HG03342 (cell line): ENCODE measurements around the gene AMPH.
A peak's percentile ranks its signal among the peaks of the same experiment; 100 is the strongest.
"Not testable (repeated sequence)": the region's sequence is repeated elsewhere in the genome, so short reads cannot be mapped to it uniquely, and the experiment has no call there.

Experiments
- ATAC-seq: cut with Tn5 transposase; IDR thresholded peaks from one replicate; pipeline ENCODE4 v1.9.1; 2021; ENCODE audit warnings: mild to moderate bottlenecking, moderate library complexity; ENCODE audit not compliant: unreplicated experiment

Gene AMPH

DNA sequence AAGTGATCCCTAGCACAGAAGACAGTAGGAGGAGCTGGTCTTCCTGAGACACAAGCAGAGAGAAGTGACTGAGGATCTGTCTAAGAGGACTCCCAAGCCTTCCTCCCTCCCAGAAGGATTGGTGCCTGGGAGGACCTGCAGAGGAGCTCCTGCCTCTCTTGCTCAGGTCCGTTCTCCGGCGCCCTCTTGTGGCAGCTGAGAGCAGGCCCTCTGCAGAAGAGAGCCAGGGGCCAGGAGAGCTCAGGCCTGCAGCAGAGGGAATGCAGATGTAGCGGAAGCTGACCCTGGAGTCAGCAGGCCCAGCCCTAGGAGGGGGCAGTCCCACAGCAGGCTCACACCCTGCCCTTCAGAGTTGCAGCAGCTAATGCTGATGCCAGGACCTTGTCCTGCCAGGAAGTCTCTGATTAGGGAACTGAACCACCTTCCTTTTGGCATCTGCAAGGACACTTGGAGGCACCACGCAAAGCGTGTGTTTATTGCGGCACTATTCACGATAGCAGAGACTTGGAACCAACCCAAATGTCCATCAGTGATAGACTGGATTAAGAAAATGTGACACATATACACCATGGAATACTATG lies 276.8 kb downstream of the AMPH start:
- not testable (repeated sequence) for ATAC-seq

DNA sequence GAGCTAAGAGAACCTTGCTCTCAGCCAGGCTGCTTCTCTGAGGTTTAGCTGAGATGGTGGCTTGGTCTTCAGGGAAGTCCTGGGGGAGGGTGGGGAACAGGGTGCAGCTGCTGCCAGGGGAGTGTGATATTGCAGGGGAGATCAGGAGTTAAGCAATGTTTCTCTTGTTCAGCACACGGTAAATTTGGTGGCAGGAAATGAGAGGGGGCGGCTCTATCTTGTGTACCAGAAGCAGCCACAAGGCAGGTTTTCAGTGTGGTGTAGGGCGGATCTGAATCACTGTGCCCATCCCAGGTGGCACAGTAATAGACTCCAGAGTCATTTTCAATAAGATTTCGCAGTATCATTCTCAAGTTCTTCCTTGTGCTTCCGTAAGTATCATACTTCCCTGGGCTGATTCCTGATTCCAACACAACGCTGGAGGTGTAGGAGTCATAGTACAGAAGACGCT lies 277.7 kb downstream of the AMPH start:
- peak; percentile 29 for ATAC-seq

DNA sequence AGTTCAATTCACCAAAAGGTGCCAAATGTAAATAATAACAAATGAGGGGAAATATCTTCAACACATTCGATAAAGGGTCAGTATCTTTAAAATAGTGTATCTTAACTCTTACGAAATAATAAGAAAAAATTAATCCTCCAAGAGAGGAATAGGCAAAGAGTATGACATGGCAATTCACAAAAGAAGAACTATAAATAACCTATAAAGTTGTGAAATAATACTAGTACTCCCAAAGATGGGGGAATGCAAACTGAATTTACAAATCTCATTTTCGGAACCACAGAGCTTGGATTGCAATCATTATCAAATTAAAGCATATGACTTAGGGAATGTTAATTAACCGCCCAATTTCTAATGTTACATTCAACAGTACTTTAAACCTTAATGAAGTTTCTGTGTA lies 279.6 kb downstream of the AMPH start:
- ATAC-seq: no peak

DNA sequence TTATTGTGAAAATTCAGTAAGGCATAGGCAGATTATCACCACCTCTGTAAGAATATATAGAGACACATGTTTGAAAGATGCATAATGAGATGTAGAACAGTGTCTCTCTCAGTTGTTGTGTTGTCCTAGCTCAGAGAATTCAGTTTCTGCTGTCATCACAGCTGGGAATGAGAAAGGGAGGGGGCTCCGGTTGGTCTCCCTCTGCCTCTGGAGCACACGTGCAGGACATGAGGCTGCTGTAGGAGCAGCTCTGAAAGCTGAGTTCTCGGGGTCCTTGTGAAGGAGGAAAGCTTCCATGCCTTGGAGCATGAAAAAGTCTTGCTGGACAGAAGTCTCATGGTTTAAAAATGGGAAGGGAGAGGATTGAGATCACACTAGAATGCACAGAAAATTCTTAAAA lies 280.4 kb downstream of the AMPH start:
- not testable (repeated sequence) for ATAC-seq

DNA sequence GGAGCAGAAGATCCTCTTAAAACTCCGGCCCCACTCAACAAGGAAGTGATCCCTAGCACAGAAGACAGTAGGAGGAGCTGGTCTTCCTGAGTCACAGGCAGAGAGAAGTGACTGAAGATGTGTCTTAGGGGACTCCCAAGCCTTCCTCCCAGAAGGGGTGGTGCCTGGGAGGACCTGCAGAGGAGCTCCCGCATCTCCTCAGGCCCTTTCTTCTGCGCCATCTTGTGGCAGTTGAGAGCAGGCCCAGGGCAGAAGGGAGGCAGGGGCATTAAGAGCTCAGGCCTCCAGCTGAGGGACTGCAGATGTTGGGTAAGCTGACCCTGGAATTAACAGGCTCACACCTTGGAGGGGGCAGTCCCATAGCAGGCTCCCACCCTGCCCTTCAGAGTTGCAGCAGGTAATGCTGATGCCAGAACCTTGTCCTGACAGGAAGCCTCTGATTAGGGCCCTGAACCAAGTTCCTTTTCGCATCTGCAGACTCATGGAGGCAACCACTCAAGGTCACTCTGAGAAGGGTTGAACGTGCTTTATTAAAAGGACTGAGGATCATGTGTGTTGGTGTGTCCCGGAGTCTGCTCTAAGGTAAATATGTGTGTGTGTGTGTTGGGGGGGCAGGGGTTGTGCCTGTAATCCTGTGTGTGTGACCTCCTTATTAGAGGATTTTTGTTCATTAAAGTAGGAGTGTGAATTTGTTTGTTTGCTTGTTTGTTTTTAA lies 281.1 kb downstream of the AMPH start:
- ATAC-seq: peak; percentile 64

DNA sequence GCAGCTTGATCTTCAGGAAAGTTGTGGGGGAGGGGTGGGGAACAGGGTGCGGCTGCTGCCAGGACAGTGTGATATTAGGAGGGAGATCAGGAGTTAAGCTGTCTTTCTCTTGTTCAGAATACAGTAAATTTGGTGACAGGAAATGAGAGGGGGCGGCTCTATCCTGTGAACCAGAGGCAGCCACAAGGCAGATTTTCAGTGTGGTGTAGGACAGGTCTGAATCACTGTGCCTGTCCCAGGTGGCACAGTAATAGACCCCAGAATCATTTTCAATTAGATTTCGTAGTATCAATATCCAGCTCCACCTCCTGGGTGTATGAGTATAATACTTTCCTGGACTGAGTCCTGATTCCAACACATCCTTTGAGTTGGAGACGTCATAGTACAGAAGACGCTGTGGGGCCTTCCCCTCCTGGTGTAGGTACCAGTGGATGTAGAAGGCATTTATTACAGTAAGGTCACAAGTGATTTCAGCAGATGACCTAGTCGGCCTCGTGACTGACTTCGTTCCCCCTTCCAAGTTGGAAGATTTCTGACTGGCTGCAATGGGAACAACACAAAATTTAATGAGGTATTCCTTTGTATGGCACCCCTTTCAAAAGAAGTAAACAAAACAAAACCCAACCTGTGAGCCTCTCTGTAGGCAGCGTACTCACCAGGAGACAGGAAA lies 281.9 kb downstream of the AMPH start:
- ATAC-seq: peak; percentile 29

DNA sequence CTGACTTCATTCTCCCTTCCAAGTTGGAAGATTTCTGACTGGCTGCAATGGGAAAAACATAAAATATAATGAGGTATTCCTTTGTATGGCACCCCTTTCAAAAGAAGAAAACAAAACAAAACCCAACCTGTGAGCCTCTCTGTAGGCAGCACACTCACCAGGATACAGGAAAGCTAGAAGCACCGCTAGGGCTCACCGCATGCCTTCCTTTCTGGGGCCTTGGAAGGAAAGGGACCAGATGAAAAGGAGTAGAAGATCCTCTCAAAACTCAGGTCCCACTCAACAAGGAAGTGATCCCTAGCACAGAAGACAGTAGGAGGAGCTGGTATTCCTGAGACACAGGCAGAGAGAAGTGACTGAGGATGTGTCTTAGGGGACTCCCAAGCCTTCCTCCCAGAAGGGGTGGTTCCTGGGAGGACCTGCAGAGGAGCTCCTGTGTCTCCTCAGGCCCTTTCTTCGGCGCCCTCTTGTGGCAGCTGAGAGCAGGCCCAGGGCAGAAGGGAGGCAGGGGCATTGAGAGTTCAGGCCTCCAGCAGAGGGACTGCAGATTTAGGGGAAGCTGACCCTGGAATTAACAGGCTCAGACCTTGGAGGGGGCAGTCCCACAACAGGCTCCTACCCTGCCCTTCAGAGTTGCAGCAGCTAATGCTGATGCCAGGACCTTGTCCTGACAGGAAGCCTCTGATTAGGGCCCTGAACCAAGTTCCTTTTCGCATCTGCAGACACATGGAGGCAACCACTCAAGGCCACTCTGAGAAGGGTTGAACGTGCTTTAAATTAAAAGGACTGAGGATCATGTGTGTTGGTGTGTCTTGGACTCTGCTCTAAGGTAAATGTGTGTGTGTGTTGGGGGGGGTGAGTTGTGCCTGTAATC lies 285.6 kb downstream of the AMPH start:
- ATAC-seq: peak; percentile 66

DNA sequence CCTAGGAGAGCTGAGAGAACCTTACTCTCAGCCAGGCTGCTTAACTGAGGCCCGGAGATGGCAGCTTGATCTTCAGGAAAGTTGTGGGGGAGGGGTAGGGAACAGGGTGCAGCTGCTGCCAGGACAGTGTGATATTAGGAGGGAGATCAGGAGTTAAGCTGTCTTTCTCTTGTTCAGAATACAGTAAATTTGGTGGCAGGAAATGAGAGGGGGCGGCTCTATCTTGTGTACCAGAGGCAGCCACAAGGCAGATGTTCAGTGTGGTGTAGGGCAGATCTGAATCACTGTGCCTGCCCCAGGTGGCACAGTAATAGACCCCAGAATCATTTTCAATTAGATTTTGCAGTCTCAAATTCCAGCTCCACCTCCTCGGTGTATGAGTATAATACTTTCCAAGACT lies 286.4 kb downstream of the AMPH start:
- ATAC-seq: peak; percentile 33

DNA sequence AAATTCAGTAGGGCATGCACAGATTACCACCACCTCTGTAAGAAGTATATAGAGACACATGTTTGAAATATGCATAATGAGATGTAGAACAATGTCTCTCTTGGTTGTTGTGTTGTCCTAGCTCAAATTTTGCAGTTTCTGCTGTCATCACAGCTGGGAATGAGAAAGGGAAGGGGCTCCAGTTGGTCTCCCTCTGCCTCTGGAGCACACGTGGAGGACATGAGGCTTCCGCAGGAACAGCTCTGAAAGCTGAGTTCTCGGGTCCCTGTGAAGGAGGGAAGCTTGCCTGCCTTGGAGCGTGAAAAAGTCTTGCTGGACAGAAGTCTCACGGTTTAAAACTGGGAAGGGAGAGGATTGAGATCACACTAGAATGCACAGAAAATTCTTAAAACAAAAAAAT lies 289.0 kb downstream of the AMPH start:
- not testable (repeated sequence) for ATAC-seq

DNA sequence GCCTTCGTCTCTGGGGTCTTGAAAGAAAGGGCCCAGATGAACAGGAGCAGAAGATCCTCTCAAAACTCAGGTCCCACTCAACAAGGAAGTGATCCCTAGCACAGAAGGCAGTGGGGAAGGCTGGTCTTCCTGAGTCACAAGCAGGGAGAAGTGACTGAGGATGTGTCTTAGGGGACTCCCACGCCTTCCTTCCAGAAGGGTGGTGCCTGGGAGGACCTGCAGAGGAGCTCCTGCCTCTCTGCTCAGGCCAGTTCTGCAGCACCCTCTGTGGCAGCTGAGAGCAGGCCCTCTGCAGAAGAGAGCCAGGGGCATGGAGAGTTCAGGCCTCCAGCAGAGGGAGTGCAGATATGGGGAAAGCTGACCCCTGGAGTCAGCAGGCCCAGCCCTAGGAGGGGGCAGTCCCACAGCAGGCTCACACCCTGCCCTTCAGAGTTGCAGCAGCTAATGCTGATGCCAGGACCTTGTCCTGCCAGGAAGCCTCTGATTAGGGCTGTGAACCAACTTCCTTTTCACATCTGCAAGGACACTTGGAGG lies 289.9 kb downstream of the AMPH start:
- ATAC-seq: not testable (repeated sequence)

DNA sequence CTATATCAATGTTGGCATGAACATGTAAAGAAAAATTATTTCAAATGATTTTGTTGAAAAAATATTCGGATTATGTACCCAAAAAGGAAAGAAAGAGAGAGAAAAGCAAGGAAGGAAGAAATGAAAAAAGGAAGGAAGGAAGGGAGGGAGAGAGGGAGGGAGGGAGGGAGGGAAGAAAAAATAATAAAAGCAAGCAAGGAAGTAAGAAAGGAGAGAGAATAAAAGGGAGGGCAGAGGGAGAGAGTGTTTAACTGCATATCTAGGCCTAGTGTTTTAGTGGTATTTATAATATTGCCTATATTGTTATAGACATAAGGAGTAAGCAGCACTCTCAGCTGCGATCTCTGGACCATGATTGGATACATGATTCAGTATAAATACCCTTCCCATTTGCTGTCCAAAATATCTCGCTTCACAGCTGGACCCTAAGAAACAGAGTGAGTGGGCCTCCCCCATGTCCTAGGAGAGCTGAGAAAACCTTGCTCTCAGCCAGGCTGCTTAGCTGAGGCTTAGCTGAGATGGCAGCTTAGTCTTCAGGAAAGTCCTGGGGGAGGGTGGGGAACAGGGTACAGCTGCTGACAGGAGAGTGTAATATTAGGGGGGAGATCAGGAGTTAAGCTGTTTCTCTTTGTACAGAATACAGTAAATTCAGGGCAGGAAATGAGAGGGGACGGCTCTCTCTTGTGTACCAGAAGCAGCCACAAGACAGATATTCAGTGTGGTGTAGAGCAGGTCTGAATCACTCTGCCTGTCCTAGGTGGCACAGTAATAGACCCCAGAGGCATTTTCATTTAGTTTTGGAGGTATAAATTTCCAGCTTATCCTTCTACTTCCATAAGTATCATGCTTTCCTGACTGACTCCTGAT lies 291.0 kb downstream of the AMPH start:
- no peak for ATAC-seq

DNA sequence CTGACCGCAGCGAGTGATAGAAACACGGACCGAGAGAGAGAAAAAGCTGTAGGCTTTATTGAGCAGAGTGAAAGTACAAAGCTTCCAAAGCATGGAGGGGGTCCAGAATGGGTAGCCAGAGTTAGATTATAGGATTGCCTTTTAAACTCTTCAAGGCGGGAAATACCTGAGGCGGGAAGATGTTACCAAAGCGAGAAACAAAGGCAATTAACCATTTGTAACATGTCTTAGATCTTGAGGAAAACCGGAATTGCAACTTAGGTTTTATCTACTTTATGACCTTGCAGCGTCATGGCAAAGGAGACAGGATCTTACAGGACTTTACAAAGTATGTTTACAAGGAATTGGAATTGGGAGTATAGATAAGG lies 295.0 kb downstream of the AMPH start:
- ATAC-seq: not testable (repeated sequence)

DNA sequence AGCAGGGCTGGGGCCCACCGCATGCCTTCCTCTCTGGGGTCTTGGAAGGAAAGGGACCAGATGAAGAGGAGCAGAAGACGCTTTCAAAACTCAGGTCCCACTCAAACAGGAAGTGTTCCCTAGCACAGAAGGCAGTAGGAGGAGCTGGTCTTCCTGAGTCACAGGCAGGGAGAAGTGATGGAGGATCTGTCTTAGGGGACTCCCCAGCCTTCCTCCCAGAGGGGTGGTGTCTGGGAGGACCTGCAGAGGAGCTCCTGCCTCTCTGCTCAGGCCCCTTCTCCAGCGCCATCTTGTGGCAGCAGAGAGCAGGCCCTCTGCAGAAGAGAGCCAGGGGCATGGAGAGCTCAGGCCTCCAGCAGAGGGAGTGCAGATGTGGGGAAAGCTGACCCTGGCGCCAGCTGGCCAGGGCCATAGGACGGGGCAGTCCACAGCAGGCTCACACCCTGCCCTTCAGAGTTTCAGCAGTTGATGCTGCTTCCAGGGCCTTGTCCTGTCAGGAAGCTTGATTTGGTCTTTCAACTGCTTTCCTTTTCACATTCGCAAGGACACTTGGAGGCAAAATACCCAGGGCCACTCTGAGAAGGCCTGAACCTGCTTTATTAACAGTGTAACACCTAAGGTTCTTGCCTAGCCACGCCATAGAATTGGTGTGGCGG lies 295.6 kb downstream of the AMPH start:
- ATAC-seq: peak; percentile 98

DNA sequence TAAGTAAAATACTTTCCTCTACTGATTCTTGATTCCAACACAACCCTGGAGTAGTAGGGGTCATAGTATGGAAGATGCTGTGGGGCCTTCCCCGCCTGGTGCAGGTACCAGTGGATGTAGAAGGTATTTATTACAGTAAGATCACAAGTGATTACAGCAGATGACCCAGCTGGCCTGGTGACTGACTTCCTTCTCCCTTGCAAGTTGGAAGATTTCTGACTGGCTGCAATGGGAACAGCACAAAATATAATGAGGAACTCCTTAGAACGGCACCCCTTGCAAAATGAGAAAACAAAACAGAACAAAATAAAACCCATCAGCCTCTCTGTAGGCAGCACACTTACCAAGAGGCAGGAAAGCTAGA lies 296.1 kb downstream of the AMPH start:
- no peak for ATAC-seq

DNA sequence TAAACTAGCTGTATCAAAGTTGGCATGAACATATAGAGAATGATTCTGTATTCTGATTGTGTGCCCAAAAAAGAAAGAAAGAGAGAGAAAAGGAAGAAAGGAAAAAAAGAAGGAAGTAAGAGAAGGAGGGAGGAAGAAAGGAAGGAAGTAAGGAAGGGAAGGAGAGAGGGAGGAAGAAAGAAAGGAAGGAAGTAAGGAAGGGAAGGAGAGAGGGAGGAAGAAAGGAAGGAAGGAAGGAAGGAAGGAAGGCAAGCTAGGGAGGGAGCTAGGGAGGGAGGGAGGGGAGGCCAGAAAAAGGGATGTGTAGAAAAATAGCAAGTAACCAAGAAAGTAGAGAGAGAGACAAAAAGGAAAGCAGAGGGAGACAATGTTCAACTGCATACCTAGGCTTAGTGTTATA lies 297.0 kb downstream of the AMPH start:
- ATAC-seq: no peak
